GM12892 (cell line): ENCODE measurements around the gene ADAT2.
"Not testable (repeated sequence)": the region's sequence is repeated elsewhere in the genome, so short reads cannot be mapped to it uniquely, and the experiment has no call there.

Experiments used
- DNase-seq: peaks from one replicate; pipeline ENCODE4 v3.0.0; 2011; ENCODE audit not compliant: insufficient read length
- FAIRE-seq: peaks from 2 replicates; lab custom pipeline; 2011; peaks lifted over from hg19 to GRCh38; lab: Jason Lieb, UNC
- POLR2A ChIP-seq: IDR thresholded peaks from 2 replicates; pipeline ENCODE4 v1.6.1; 2011; ENCODE audit warnings: low read depth, low read length, control low read depth
- POLR2AphosphoS5 ChIP-seq: IDR thresholded peaks from 2 replicates; pipeline ENCODE4 v1.6.1; 2011; ENCODE audit warnings: low read depth, low read length, control low read depth
- TAF1 ChIP-seq: IDR thresholded peaks from 2 replicates; pipeline ENCODE4 v1.6.1; 2011; ENCODE audit warnings: low read depth, mild to moderate bottlenecking, control low read depth, low read length, borderline replicate concordance

Gene ADAT2

DNA sequence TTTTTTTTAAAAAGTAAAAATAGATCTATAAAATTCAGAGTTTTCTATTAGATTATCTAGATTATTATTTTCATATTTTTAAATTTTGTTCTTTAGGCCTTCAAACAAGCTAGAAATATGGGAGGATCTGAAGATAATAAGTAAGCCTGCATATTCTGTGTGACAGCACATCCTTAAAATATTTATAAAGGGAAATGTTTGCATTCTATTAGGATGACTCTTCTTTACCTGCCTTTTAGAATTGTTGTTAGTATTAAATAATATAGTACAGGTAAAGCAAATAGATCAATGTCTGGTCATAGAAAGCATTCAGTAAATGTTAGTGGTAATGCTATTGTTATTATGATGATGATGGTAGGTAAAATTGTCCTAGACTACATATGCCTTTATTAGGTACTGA is 17.5 kb upstream of the ADAT2 start:
- no peak for FAIRE-seq
- no peak for DNase-seq
- TF ChIP-seq TAF1: no peak
- no peak for TF ChIP-seq POLR2A
- no peak for TF ChIP-seq POLR2AphosphoS5

DNA sequence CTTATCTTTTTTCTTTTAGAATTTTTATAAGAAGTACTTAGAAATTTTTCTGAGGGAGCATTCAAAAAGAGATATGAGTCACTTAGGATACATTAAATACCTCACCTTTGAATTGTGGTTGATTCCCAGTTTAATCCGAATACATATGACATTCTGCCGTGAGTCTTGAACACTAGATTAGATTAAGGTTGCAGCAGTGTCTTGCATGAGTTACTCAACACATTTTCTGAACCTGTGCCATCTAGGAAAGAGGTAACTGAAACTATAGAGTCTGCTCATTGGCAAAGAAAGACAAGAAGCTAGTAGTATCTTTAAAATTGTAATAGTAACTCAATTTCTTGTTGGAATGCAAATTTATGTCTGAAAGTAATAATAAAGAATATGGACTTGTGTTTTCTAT is 15.1 kb upstream of the ADAT2 start:
- TF ChIP-seq POLR2AphosphoS5 (no peak), POLR2A (no peak), TAF1 (no peak)
- DNase-seq: no peak
- no peak for FAIRE-seq

GRCh38 chr6:143457563-143458359 is 7.3 kb upstream of the ADAT2 start:
- FAIRE-seq (no peak), DNase-seq (no peak)
- TF ChIP-seq POLR2AphosphoS5: no peak
- no peak for TF ChIP-seq TAF1
- no peak for TF ChIP-seq POLR2A

DNA sequence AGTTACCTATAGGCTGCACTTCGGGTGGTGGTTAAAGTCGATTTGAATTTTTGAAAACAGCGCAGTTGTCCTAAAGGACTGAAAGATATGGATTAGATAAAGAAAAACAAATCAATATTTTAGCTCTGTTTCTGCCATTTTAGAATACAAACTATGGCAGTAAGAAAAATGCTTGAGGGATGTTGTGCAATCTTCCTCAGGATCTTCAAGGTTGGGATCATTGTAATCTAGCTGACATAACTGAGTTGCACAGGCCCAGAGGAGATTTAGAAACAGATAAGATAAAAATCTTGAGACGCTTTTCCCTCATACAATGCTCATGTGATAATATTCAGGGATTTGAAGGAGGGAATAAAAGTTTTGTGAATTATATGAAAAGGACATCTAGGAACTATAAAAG is 1.0 kb upstream of the ADAT2 start:
- FAIRE-seq (no peak), DNase-seq (no peak)
- TF ChIP-seq TAF1 (no peak), POLR2A (no peak), POLR2AphosphoS5 (no peak)

GRCh38 chr6:143449714-143450452 is 612 bp downstream of the ADAT2 start:
- FAIRE-seq: peak; percentile 5
- no peak for TF ChIP-seq POLR2AphosphoS5
- TF ChIP-seq POLR2A: no peak
- no peak for TF ChIP-seq TAF1
- DNase-seq: no peak

DNA sequence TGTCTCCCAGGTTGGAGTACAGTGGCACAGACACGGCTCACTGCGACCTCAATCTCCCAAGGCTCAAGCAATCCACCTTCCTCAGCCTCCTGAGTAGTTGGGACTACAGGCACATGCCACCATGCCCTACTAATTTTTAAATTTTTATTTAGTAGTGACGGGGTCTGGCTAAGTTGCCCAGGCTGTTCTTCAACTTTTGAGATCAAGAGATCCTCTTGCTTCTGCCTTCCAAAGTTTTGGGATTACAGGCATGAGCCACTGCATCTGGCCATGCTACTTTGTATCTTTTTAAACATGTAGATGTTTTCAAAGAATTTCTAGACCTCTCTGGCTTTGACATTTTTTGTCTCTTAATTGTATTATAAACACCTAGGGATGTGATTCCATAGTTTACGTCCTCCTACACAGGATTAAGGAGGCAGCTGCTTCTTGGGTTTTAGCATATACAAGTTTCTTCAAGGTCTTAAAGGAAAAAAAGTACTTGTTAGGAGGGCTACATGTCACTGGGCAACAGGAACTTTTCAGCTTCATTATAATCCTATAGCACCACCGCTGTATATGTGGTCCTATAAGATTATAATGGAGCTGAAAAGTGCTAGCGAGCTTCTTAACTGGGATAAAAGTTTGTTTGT is 1.3 kb downstream of the ADAT2 start:
- TF ChIP-seq TAF1 (no peak), POLR2A (no peak)
- FAIRE-seq (no peak), DNase-seq (no peak)

DNA sequence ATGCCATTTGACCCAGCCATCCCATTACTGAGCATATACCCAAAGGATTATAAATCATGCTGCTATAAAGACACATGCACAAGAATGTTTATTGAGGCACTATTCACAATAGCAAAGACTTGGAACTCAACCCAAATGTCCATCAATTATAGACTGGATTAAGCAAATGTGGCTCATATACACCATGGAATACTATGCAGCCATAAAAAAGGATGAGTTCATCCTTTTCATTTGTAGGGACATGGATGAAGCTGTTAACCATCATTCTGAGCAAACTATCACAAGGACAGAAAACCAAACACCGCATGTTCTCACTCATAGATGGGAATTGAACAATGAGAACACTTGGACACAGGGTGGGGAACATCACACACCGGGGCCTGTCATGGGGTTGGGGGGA is 2.6 kb downstream of the ADAT2 start:
- not testable (repeated sequence) for DNase-seq, FAIRE-seq

DNA sequence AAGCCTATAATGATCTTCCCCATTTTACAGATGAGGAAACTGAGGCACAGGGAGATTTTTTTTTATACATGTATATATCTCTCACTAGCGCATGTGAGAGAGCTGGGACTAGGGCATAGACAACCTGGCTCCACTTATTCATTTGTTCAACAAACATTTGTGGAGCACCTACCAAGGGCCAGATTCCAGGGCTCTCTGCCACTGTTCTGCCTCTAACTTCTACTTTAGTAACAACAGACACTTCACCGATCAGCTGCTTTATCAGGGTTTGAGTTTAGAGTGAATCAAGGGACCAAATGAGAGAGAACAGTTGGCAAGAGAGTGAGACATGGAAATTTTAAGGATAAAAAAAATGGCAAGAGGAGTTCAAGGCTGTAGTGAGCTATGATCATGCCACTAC is 7.4 kb downstream of the ADAT2 start:
- TF ChIP-seq POLR2AphosphoS5: no peak
- TF ChIP-seq POLR2A: no peak
- TF ChIP-seq TAF1: no peak
- FAIRE-seq (no peak), DNase-seq (no peak)

GRCh38 chr6:143441680-143442545 is 8.6 kb downstream of the ADAT2 start:
- FAIRE-seq (no peak), DNase-seq (no peak)
- TF ChIP-seq POLR2AphosphoS5 (no peak), POLR2A (no peak), TAF1 (no peak)

DNA sequence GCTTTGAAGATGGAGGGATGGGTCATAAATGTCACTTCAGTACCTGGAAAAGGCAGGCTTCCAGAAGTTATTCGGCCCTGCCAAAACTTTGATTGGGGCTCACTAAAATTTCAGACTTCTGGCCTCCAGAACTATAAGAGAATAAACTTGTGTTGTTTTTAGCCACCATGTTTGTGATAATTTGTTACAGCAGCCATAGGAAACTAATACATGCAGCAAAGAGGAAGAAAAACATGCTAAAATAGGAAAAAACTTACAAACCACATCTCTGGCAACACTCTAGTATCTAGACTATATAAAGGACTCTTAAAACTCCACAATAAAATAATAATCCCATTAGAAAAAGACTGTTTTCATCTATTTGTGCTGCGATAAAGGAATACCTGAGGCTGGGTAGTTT is 9.5 kb downstream of the ADAT2 start:
- FAIRE-seq (no peak), DNase-seq (no peak)
- TF ChIP-seq TAF1 (no peak), POLR2A (no peak), POLR2AphosphoS5 (no peak)

DNA sequence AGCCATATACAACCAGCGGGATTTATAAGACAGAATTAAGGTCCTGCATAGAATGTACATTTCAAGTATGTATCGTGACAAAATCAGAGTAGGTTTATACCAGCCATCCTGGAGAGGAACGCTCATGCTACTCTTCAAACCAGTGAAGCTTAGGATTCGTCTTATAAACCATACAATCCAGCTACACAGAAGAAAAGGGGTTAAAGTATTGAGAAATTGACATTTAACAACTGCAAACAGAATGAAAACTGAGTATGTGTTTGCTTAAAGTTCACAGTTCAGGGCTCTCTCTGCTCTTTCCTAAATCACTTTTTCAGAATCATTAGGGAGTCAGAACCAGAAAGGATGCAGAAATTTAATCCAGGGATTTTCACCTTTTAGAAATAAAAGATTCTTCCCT is 17.9 kb downstream of the ADAT2 start:
- TF ChIP-seq POLR2A (no peak), POLR2AphosphoS5 (no peak), TAF1 (no peak)
- DNase-seq (no peak), FAIRE-seq (peak; percentile 33)

DNA sequence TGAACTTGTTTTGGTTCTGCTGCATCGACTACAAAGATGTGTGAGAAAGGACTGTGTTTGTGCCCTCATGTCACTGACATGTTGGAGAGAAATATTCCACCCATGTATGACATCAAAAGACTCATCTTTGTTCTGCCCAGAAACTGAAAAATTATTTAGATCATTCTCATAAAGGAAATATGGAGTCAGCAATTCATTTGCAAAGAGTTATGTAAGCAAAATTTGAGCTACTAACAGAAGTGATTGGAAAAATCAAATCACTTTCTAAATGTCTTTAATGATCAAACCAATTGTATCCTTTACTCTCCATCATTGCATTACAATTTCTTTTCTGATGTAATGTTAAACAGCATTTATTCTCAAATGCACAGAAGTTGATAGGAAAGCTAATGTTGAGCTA is 19.3 kb downstream of the ADAT2 start:
- DNase-seq: no peak

More for the DNA sequence above, 19.3 kb downstream of the ADAT2 start:
- no peak for FAIRE-seq
- no peak for TF ChIP-seq TAF1
- TF ChIP-seq POLR2AphosphoS5: no peak
- TF ChIP-seq POLR2A: no peak
